NCI-H2196 (cell line): ENCODE data around the gene VPS13C.

Experiments
- DNase-seq: peaks from one replicate; lab custom pipeline; 2025; ENCODE audit not compliant: unreplicated experiment; lab: John Stamatoyannopoulos, UW

The VPS13C gene

GRCh38 chr15:62060113-62060895 is at the start of gene VPS13C:
Gene VPS13C (minus strand): TSS chr15:62060447. CDS start chr15:62060374, 73 bp downstream.
- peak; percentile 79 for DNase-seq

DNA sequence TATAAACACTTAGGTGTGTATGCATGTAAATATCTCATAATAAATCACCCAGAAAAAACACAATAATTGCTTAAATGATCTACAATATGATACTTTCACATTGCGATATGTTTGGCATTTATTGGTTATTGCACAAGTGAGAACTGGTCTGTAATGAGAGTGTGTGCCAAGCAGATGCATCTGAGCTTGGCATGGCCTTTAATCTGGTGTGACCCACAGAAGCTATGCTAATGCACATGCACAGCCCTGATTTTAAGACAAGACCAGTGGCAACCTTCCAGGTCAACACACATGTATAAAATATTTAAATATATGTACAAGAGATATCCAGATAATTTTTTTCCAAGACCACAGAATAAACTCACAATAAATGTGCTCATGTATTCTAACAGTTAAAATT is 49.2 kb upstream of the VPS13C start:
- DNase-seq = no peak

DNA sequence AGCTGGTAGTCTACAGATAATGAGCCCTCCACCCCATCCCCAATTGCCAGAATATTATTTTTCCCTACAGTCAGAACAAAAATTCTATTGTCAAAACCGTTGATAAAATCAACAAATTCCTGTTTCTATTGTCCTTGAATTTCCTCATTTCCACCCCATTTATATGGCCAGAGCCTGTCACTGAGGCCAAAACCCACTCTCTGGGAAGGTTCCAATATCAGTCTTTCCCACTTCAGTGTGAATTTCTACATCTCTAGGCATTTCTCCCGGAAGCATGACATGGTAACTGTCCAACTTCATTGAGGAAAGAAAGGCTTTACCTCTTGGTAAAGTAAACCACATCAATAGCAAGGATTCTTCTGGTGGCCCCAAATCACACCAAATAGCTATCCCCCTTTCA is 48.2 kb upstream of the VPS13C start:
- DNase-seq = no peak

GRCh38 chr15:62107571-62108121 is 47.4 kb upstream of the VPS13C start:
- no peak for DNase-seq

- no peak for DNase-seq
Observed at GRCh38 chr15:62106096-62106495, 45.8 kb upstream of the VPS13C start.

DNA sequence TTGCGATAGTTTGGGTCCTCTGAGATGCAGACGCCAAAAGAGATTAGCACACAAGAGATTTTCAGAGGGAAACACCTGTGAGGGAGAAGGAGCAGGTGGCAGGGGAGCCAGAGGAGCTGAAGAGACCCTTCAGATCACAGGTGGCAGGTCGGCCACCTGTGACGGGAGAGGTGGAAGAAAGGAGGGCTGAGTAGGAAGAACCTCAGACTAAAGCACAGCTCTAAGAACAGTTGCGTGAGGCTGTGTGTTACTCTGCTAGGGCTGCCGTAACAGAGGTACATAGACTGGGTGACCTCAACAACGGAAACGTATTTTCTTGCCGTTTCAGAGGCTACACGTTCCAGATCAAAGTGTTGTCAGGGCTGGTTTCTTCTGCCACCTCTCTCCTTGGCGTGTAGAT is 45.0 kb upstream of the VPS13C start:
- no peak for DNase-seq

DNA sequence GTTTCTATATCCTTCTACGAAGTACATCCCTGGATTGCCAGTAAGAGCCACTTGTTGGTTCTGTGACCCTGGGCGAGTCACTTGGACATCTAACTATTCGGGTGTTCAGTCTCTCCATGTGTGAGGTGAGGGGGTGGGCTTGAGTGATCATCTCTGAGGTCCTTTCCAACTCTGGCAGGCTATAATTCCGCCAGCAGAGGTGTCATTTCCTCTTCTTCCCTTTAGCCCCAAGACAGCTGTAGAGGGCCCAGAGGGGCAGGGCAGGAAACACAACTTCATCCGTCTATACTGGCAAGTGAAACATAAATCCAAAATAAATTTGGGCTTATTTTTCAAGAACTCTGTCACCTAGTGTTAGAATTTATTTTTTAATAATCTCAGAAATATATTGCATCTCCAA is 44.6 kb upstream of the VPS13C start:
- DNase-seq = no peak

- DNase-seq = no peak
Observed at GRCh38 chr15:62104401-62104800, 44.2 kb upstream of the VPS13C start.

DNA sequence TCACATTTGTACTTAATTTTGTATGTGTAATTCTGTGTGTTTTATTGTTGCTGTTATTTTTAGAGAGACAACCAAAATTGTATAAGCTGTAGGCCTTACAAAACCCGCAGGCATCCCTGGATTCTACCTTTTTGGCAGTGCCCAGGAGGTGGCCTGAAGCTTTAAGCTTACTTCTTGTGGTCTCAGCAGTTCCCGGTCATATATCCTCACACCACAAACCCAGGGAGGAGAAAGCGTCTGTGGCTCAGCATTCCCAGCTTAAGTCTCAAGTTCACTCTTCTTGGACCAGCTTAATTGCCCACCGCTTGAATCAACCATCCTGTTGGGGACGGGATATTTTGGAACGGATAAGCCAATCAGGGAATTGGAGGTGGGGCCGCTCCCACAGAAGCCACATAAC is 43.2 kb upstream of the VPS13C start:
- no peak for DNase-seq

DNA sequence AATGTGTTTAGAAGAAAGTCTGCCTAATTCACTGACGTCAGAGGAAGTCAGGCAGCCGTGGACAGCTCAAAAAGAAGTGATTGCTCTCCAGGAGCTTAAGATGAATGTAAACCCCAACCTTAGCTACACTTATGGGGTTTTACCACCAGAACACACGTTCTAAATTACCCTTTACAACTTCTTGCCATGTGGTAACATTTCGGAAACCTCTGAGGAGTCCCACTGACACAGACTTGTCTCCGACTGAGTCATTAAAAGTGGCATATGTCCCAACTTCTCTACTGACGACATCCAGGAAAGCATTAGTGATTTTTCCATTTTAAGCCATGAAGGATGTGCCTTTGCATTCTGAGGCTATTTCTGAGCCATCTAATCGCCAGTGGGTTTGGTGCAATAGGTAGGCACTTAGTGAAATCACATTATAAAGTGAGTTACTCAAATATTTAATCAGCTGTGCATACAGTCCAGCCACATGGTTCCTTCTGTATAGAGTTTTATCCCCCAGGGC is 38.9 kb upstream of the VPS13C start:
- no peak for DNase-seq

DNA sequence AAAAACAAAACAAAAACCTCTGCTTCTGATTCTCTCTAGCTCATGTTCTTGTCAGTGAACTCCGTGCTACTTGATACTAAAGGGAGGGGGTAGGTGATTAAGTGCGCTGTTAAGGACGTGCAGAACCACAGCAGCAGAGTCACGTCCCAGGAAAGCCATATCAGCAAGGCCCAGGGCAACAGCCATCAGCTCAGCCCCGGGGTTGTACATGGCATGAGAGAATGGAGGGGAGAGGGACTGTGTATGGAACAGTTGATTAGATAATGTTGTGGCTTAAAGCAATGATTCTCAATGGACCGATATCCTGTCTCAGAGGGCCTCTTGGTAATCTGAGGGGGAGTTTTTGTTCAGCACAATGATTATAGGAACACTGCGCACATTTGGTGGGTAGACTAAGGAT is 34.1 kb upstream of the VPS13C start:
- no peak for DNase-seq

DNA sequence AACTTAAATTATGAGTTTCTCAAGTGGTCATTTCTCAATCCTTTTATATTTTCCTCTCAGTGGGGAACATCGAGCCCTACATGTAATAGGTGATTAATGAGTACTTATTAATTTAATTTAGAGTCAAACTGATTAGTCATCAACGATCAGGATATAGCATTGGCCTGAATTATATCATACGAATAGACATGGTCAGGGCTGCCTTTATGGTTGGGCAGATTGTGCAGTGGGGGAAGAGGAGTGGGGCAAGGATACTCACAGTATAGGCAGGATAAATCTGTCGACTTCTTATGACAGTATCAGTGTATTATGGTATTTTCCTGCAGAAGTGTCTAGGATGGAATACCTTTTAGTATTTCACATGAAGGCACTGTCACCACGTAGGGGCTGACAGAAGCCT is 33.6 kb upstream of the VPS13C start:
- no peak for DNase-seq

GRCh38 chr15:62090988-62091387 is 30.7 kb upstream of the VPS13C start:
- no peak for DNase-seq

- DNase-seq = no peak
Observed at GRCh38 chr15:62089616-62090015, 29.4 kb upstream of the VPS13C start.

- DNase-seq = no peak
Observed at GRCh38 chr15:62088353-62088693, 28.1 kb upstream of the VPS13C start.

DNA sequence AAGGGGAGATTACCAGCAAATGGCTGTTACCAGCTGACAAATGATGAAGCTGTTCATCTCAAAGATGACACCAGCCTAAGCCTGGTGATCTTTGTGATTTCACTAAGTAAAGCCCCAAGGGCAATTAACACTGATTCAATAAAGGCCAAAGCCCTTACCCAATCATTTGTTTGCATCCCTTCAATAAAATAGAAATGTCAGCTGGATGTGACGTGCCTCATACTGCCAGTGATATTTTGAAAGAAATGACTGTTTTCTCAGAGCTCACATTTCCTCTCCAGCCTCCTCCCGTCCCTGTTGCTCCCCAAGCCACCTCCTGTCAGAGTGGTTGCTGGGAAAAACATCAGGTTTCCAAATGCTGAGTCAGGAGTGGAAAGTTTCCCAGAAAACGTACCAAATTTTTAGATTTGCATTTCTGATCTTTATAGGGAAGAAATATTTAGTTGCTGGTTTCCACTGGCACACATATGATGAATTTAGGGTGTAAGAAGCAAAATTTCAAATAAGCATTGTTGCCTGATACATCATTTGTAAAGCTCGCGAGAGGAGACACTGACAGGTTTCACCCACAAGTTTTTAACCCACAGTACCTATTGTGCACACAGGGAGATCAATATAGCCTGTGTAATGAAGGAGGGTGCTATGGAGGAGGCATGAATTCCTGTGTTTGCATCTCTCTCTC is 27.6 kb upstream of the VPS13C start:
- DNase-seq = peak; percentile 12

- DNase-seq = no peak
Observed at GRCh38 chr15:62085740-62086139, 25.5 kb upstream of the VPS13C start.

- no peak for DNase-seq
Observed at GRCh38 chr15:62083194-62084154, 23.2 kb upstream of the VPS13C start.

GRCh38 chr15:62079594-62079993 is 19.3 kb upstream of the VPS13C start:
- no peak for DNase-seq

- DNase-seq = peak; percentile 70
Observed at GRCh38 chr15:62075595-62076277, 15.5 kb upstream of the VPS13C start.
